IMR-90 (cell line): ENCODE data around the gene SAGE1.

Source experiments
- MAFK ChIP-seq: IDR thresholded peaks from 2 replicates; pipeline ENCODE4 v1.6.1; 2012; ENCODE audit warnings: low read depth, low read length, improper control_type of control experiment
- MXI1 ChIP-seq: IDR thresholded peaks from 2 replicates; pipeline ENCODE4 v1.6.1; 2012; ENCODE audit warnings: low read depth, mild to moderate bottlenecking, low read length, moderate library complexity, borderline replicate concordance
- POLR2A ChIP-seq: IDR thresholded peaks from 2 replicates; pipeline ENCODE4 v1.6.1; 2012; ENCODE audit warnings: mild to moderate bottlenecking, low read depth, low read length
- RAD21 ChIP-seq: IDR thresholded peaks from 2 replicates; pipeline ENCODE4 v1.6.1; 2012; ENCODE audit warnings: low read length, improper control_type of control experiment
- RFX5 ChIP-seq: IDR thresholded peaks from 2 replicates; pipeline ENCODE4 v1.8.0; 2012; ENCODE audit warnings: low read depth, mild to moderate bottlenecking, low read length, moderate library complexity
- SMC3 ChIP-seq: fragments of 150-350 bp; IDR thresholded peaks from 2 replicates; pipeline ENCODE4 v1.6.1; 2016; ENCODE audit warnings: low read depth, mild to moderate bottlenecking, antibody characterized with exemption, low read length, moderate library complexity
- TF ChIP-seq, protein P1 (sequence below): conservative IDR thresholded peaks from 2 replicates; pipeline ENCODE4 v1.5.1; 2012; ENCODE audit warnings: mild to moderate bottlenecking, low read depth, low read length, improper control_type of control experiment

DNA sequence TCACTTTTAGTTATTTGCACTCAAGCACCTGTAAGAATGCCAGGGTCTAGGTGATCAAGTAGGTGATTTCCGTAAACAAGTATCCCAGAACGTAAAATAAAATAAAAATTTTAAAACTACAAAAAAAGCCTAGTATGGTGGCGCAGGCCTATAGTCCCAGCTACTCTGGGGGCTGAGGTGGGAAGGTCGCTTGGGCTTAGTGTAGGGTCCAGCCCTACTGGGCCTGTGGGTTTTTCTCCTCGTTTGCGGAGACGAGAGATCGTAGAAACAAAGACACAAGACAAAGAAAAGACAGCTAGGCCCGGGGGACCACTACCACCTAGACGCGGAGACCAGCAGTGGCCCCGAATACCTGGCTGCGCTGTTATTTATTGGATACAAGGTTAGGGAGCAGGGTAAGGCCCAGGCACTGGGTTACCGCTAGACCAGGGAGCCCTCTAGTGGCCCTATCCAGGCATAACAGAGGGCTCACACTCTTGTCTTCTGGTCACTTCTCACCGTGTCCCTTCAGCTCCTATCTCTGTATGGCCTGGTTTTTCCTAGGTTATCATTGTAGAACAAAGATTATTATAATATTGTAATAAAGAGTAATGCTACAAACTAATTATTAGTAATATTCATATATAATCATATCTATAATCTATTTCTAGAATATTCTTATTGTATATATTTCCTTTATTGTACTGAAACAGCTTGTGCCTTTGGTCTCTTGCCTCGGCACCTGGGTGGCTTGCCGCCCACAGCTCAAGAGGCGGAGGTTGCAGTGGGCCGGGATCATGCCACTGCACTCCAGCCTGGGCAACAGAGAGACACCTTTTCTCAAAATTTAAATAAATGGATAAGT is 38.4 kb downstream of the SAGE1 start:
- no peak for TF ChIP-seq MXI1
- TF ChIP-seq, protein P1, sequence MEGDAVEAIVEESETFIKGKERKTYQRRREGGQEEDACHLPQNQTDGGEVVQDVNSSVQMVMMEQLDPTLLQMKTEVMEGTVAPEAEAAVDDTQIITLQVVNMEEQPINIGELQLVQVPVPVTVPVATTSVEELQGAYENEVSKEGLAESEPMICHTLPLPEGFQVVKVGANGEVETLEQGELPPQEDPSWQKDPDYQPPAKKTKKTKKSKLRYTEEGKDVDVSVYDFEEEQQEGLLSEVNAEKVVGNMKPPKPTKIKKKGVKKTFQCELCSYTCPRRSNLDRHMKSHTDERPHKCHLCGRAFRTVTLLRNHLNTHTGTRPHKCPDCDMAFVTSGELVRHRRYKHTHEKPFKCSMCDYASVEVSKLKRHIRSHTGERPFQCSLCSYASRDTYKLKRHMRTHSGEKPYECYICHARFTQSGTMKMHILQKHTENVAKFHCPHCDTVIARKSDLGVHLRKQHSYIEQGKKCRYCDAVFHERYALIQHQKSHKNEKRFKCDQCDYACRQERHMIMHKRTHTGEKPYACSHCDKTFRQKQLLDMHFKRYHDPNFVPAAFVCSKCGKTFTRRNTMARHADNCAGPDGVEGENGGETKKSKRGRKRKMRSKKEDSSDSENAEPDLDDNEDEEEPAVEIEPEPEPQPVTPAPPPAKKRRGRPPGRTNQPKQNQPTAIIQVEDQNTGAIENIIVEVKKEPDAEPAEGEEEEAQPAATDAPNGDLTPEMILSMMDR = peak; percentile 60
- TF ChIP-seq RAD21 = peak; percentile 55
- no peak for TF ChIP-seq POLR2A
- peak; percentile 37; the same call in 1 of the 2 replicates for TF ChIP-seq SMC3
- no peak for TF ChIP-seq RFX5
- no peak for TF ChIP-seq MAFK
